SIG-M5 (cell line): ENCODE measurements around the gene IL1RAPL2.
"Not testable (repeated sequence)": the region's sequence is repeated elsewhere in the genome, so short reads cannot be mapped to it uniquely, and the experiment has no call there.

ENCODE experiments used
- DNase-seq: peaks from one replicate; lab custom pipeline; 2025; lab: John Stamatoyannopoulos, UW

Gene IL1RAPL2

DNA sequence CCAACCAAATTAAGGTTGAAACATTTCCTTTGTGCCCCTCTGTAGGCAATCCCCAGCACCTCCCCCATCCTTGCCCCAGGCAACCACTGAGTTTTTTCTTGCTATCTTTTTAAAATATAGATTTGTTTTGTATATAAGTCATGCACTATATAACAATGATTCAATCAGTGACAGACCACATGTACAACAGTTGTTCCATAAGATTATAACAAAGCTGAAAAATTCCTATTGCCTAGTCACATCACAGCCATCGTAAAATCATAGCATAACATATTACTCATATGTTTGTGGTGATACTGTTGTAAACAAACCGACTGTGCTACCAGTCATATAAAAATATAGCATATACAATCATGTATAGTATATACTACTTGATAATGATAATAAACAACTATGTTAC lies 1044.4 kb downstream of the IL1RAPL2 start:
- DNase-seq = no peak

DNA sequence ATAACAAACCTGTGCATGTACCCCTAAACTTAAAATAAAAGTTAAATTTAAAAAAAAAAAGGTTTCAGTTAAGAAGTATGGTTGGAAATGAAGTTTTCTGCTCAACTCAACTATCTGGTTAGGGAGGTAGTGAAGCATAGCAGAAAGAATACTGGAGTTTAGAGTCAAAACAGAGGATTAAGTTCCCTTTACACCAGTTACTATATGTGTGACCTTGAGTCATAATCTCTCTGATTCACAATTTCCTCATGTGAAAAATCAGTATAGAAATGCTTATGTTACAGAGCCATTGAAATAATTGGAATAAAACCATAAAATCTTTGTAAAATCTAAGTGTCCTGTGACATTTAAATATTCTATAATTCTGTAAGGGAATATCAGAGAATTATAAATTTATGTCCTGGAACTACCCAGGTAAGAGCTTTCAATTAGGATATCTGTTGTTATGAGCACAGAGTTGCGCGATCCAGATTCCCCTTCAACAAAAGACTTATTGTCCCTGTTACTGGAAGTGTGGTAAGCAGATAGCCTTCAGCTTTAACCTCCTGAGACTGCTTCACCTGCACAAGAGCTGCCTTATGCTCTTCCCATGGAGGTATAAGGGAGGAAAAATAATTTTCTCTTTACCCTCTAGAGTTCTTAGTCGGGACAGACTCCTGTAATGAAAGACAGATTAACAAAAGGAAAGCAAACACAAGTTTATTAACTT lies 1052.5 kb downstream of the IL1RAPL2 start:
- no peak for DNase-seq

DNA sequence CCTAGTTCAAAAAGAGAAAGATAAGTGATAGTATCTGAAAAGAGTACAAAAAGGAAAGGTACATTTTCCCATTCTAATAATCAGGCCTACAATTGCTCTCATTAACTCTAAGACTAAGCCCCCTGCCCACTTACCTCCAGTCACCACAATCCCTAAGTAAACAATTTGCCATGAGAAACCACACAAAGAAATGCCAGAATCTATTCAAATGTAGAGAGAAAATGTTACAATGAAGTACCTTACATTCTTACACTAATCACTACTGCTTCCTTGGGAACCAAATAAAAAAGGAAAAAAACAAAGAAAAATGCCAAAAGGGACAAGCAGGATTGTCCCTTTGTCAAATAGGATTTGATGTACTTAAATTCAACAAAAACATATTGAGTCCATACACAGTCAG lies 1068.2 kb downstream of the IL1RAPL2 start:
- no peak for DNase-seq

DNA sequence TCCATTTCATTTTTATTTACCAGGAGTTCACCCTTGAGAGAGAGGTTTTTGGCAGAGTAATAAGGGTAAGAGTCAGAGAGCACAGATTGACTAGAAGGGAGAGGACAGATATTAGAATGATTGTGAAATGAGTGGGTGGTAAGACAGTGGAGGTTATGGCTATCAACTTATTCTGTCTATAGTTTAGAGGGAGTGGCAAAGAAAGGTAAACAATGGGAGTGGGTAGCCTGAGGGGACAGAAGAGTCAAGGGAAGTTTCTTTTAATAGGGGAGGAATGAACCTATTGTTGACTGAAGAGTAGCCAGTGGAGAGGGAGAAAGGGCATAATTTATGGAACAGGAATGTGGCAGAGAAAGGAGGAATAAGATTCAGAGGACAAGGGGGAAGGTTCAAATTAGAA lies 1069.8 kb downstream of the IL1RAPL2 start:
- no peak for DNase-seq

DNA sequence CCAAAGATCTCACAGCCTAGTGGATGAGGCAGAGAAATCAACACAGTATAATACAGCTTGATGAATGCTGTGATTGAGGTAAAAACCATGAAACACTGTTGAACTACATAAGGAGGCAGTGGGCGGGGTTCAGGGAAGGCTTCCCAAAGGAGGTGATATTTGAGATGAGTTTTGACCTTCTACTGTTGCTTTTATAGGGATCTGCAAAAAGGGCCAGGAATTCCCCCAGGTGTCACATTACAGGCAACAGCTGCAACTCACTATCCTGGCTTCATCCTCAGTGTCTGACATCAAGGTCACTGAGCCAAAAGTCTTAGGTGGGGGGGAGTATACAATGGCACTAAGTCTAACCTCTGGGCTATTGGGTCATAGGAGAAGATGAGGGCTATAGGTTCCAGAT lies 1070.7 kb downstream of the IL1RAPL2 start:
- no peak for DNase-seq

DNA sequence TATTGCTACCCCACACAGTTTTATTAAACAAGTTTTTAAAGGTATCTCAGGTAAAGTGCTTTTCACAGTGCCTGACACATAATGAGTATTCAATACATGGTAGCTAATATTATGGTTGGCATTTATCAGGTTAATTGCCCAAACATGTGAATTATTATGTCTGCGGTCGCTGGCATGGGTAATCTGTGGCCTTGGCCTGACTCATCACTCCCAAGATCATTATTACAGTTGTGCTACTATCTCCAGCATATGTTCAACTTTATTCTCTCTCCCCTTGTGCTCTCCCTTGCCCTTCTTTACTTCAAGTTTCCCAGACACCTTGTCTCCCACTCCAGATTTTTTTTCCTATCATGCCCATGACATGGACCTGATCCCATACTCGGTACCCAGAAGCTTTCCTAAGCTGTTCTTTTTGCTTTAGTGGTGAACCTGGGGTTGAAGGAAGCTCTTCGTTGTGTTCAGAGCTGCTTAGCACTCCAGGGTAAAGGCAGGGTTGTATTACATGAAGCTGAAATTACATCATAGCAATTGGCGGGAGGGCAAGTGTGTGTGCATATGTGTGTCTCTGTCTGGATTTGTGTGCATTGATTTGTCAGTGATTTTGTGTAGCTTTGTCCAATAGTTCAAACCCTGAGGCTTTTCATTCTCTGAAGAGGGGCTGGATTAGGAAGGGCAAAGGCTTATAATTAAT lies 1079.8 kb downstream of the IL1RAPL2 start:
- no peak for DNase-seq

DNA sequence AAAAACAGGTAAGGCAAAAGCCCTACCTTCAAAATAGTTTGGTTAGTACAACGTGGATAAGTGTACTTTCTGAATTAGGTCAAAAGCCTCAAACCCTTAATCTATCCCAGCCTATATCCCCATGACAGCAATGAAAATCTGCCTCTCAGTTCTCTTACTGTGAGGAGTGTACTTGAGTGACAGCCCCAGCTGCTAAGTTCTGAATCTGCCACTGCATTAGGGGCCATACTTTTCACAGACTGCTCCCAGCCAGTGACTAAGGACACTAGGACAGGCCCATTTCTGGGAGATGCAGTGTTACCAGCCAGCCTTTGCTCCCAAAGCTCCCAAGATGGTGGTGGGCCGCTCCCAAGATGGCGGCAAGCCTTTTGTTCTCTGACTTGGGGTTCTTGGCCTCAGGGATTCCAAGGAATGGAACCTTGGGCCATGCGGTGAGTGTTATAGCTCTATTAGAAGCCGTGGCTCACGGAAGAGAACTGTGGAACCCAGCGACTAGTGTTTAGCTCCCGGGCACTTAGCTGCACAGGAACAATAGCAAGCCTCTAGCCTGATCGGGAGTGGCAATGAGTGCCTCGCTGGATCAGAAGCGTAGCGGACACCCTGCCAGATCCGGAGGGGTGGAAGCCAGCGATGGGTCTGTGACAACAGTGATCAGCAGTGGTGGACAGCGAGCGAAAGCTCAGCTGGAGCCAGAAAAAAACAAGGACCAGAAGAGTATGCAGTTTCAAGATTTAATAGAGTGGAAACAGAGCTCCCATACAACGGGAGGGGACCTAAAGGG lies 1080.8 kb downstream of the IL1RAPL2 start:
- DNase-seq = no peak

DNA sequence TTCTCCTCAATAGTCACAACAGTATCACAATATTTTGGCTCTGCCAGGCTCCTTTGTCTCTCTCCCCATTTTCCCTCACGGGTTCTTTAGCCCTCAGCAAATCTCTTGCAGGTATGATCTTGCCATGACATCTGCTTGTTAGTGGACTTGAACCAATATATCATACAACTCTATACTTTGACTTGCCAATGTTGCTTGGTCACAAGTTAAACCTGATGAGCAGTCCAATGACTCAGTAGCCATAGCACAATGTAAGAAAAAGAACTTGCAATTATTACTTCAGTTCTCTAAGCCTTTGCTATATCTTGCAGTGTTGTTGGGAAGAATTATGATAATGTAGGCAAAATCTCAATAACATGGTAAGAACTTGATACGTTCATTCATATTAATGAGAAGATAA lies 1081.8 kb downstream of the IL1RAPL2 start:
- no peak for DNase-seq

DNA sequence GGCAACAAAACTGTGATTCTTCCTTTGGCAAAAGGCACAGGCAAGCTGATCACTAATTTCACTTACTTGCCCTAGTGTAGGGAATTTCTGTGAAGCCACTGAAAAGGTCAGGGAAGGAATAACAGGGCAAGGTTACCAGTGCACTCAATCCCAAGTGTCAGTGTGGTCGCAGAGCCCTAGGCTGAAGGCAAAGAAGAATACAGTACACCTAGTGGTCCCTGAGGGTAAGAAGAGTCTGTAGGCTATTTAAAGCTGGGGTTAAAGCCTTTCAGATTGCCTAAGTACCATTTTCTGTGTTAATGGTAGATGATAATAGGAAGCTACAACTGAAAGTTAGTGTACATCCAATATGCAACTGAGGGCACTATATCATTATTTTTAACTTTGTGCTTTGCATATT lies 1082.7 kb downstream of the IL1RAPL2 start:
- no peak for DNase-seq

DNA sequence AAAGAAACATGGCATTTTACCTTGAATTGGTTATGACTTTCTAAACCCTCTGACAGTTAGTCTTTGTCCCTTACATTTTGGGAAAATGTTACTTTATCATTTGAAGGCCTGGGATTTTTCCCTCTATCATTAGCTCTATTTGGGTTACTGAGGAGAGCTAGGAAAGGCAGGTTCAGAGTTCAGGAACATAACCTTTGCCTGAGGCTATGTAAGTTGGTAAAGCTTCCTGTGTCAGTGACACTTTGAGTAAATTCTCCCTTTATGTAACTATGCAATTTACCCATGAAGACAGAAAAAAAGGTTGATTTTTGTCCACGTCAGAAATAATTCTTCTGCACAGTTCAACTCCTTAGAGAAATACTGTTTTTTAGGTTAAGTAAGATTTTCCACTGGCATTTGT lies 1084.6 kb downstream of the IL1RAPL2 start:
- no peak for DNase-seq

DNA sequence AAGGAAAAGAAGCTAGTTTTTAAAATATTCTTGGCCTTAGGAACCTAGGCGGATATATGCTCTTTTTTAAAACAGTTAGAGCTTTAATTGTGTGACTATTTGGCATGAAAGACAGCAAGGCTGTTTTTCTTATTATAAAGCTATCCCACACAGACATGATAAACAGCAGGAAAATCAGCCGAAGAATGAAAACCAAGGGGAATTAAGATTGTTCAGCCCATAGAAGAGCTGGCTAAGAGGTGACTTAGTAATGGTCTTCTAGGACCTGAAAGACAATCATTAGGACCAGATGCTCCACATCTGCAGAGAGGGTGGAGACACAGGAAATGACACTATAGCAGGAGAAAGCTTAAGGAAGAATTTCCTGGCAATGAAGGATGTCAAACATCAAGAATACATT lies 1085.0 kb downstream of the IL1RAPL2 start:
- DNase-seq = no peak

DNA sequence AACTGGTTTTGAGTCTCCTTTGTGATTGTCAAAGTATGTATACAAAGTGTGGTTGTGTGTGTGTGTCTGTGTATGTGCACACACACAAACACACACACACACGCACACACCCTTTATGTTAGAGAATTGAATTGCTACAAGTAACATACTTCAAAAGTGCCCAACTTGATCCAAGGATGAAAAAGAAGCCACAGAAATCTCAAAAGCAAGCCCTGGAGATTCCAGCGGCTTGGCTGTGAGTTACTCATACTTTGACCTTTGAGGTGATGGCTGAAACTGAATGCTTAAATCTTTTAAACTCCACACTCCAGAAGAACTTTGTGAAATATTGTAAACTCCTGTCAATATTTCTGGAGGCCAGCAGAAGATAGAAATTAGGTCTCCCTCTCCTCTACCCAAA lies 1087.9 kb downstream of the IL1RAPL2 start:
- no peak for DNase-seq

DNA sequence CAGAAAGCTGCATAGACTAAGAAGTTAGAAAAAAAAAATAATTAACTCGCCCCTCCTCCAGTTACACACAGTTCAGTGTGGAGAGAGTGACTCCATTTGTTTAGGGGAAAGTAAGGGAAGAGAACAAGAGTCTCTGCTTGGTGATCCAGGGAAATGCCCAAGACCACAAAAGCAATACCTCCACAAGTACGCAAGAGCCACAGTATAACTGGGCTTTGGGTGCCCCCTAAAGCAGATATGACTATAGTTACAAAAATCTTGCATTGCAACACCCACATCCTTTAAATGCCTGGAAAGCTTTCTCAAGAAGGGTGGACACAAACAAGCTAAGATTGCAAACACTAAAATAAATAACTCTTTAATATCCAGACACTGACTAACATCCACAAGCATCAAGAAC lies 1092.1 kb downstream of the IL1RAPL2 start:
- DNase-seq = no peak

DNA sequence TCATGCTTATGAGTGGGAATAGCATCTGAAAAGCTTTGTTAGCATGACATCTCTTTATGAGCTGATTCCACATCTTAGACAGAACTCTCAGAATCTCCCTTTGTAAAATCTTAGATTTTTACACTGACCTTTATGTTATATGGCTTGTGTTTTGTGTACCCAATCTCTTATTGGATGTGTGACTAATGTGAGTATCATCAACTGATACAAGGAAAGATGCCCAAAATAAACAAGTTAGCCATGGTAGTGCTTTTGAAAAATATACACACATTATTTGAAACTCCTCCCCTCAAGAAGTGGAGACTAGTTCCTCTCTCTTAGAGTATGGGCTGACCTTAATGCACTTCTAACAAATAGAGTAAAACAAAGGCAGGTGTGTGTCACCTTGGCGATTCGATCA lies 1096.2 kb downstream of the IL1RAPL2 start:
- no peak for DNase-seq

DNA sequence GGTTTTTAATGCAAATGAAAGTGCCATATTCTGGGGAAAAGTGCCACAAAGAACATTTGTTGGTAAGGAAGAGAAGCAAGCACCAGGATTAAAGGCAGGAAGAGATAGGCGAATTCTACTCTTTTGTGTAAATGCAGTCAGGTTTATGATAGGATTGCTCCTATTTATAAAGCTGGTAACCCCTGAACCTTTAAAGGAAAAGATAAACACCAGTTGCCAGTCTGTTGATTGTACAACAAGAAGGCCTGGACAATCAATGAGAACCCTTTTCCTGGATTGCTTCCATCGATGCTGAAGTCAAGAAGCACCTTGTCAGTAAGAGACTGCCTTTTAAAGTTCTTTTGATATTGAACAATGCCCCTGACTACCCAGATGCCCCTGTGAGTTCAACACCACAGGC lies 1098.2 kb downstream of the IL1RAPL2 start:
- DNase-seq = no peak

DNA sequence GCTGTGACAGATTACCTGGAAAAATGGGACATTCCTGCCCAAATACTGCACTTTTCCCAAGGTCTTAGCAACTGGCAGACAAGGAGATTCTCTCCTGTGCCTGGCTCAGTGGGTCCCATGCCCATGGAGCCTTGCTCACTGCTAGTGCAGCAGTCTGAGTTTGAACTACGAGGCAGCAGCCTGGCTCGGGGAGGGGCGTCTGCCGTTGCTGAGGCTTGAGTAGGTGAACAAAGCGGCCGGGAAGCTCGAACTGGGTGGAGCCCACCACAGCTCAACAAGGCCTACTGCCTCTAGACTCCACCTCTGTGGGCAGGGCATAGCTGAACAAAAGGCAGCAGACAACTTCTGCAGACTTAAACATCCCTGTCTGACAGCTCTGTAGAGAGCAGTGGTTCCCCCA lies 1118.3 kb downstream of the IL1RAPL2 start:
- not testable (repeated sequence) for DNase-seq

DNA sequence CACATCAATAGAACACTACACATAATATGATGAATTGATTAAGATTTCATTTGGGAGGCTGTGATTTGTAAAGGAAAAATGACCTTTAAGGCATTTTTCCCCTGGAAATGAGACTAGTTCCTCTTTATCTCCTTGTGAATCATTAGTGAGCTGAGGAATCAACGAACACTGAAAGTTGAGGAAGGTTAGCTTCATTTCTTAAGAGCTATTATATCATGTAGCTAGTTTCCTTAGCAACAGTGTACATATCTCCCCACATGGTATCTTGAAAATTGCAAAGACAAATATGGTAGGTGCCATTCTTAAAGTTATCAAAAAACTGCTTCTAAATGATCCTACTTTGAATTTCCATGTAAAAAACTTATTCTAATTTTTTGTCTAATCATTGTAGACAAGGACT lies 1128.8 kb downstream of the IL1RAPL2 start:
- no peak for DNase-seq

DNA sequence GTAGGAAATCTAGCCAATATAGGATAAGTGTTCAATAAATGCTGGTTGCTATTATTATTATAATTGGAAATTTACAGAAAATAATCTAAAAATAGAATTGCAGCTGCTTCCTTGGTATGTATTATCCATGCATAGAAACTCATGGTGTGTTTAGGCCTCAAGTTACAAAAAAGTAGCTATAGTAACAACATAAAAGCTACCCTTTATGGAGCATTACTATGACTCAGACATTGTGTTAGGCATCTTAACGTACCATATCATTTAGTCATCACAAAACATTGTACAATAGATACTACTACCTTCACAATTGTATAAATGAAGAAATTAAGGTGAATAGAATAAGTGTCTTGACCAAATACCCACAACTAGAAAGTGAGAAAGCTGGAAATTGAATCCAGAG lies 1129.5 kb downstream of the IL1RAPL2 start:
- no peak for DNase-seq

DNA sequence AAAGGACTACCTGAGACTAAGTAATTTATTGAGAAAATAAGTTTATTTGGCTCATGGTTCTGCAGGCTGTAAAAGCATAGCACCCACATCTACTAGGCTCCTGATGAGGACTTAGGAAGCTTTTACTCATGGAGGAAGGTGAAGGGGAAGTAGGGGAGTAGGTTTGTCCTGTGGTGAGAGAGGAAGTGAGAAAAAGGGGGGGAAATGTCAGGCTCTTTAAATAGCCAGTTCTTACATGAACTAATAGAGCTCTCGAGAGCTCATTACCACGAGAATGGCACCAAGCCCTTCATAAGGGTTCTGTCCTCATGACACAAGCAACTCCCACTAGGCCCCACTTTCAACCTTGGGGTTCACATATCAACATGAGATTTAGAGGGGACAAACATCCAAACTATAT lies 1130.9 kb downstream of the IL1RAPL2 start:
- DNase-seq = no peak

DNA sequence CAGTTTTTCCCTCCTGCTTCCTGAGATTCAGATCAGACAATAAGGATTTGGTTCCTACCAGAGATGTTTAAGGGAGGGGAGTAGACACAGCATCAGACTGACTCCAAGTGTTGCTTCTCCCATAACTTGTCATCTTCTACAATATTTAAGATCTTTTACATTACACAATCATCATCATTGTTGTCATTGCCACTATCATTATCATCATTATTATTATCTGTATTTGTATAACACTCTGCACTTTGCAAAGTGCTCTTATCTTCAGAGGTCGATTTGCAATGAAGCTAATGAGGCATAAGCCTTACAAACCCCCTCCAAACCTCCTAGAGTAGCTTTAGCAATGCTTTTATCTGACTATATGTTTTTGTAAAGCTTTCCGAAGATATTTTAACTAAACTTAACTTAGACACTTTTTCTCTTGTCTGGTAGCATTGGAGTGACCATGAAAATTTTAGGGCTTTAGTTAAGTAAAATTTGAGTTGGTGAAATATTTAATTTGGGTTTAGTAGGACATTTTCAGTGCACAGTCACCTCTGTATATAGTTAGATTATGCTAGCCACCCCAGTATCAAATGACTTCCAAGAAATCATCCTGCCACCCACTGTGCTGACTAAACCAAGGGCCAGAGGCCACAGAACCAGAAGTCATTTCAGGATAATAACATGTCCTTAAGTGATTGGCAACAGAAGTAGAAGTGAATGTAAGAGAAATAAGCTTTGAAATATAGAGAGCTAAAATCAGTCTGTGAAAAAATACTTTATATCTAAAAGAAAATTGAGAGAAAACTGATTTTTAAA lies 1132.2 kb downstream of the IL1RAPL2 start:
- DNase-seq = no peak

DNA sequence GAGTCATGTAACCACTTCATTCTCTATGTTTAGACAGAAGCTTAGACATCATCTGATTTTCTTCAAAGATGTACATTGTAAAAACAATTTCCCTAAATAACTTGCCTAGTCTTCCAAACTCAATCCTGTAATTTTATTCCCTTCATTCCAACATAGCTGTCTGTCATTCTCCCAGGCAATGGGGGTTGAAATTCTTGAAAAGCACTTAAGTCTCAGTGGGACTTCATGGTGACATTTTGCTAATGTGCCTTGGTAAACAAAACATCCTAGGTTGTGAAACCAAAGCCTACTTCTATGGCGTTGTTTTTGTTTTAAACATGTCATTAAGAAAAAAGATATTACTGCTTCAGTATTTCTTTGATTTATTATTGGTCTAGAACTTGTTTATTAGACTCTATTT lies 1134.3 kb downstream of the IL1RAPL2 start:
- no peak for DNase-seq

DNA sequence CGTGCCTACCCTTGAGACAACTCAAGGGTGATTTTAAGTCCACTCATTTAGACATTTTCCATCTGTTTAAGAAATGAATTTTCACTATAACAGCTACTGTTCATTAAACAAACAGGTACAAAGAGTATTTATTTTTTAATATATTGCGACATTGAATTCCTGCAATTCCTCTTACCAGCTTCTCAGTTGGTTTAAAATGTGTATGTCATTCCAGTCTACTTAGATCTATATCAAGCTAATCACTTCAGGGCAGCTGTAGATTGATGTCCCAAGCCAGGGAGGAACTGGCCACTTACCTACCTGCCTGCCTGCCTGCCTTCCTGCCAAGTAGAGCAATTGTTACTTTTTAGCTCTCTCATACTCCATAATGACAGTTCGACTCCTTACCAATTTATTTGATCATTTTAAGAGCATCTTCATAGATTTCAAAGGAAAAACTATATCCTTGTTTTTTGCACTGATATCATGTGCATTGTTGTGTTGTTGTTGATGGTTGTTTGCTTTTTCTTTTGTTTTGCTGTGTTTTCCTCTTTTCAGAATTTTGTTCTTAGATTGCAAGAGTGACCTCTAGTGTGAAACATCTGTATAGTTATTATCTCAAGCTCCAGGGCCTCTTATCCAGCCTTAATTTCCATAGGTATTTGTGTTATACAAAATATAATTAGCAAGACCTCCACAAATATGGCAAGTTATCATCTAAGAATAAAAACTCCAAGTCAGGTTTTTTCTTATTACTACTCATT lies 1135.5 kb downstream of the IL1RAPL2 start:
- no peak for DNase-seq
